Kasumi-1 (cell line): Measurements from ENCODE around the gene HNRNPA1.
"Not testable (repeated sequence)": the region's sequence is repeated elsewhere in the genome, so short reads cannot be mapped to it uniquely, and the experiment has no call there.

ENCODE experiments used
- DNase-seq, 2 experiments: peaks; one replicate each; lab custom pipeline; 2025; lab: John Stamatoyannopoulos, UW

HNRNPA1 gene

GRCh38 chr12:54280468-54281260 lies at the start of gene HNRNPA1:
TSS of gene HNRNPA1 (plus strand) at chr12:54280726. CDS start at chr12:54280808, 82 bp downstream.
- peak; percentile 99 for DNase-seq

DNA sequence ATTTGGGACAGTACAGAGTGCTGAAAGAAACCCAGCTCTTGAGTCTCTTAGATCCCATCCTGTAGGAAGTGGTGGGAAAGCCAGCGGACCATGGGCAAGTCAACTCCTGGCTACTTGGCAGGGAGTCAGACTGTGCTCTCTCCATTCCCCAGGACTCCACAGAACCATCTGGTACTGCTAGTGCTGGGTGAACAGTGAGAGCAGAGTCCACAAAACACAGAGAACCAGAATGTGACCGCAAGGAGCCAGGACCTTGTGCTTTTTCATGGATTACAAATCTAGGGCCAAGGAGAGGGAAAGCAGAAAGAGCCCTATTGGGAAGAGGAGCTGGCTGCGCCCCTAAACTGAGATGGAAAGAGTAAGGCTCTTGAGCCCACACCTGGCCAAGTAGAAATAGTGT lies 49.3 kb upstream of the HNRNPA1 start:
- DNase-seq, result not testable (repeated sequence)

GRCh38 chr12:54232790-54233189 lies 47.7 kb upstream of the HNRNPA1 start:
- DNase-seq, result peak in 1 of 2 experiments; percentile 12

DNA sequence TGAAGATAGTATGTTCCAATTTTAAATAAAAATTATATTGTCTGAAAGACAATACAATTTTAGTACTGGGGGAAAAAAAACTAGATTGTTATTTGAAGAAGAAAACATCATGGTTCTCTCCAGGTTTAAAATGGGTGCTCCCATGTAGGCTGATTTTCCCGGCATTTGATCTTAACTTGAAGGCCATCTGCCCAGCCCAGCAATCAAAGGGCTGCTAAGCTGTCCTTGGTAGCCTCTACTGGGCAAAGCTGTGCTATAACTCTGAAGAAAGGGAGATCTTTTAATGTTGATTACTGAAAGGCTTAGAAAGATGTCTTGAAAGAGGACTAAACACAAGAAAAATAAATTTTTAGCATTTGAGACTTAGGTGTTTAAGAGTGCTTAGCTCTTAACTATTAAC lies 42.0 kb upstream of the HNRNPA1 start:
- no peak for DNase-seq

DNA sequence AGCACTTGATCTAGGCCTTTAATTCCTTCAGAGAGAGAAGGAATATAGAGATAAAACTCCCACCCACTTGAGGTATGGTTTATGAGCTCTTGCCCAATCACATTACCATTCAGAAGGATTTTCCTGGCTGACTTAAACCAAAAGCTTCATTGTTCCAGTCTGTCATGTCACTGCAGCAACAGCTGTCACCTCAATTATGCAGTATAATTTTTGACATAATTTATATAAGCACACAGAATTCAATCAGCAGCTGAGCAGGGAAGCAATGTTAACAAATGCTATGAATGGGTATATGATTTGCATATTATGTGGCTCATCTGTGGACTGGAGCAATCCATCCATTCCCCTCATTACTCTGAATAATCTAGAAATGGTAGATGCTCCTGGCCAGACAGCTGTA lies 40.9 kb upstream of the HNRNPA1 start:
- no peak for DNase-seq

DNA sequence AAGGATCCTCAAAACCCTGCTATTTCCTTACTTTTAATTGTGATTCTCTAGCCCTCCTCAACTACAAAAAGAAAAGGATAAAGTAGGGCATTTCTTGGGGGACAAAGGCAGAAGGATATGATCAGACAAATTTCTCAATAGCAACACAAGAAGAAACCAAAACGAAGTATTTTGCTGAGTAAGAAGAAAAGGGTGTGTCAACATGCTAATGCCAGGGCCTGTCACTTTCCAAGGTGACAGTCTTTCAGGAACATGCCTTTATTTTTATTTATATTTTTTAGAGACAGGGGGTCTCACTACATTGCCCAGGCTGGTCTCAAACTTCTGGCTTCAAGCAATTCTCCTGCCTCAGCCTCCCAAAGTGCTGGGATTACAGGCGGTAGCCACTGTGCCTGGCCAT lies 40.4 kb upstream of the HNRNPA1 start:
- DNase-seq, result no peak

- DNase-seq, result no peak
These were observed 39.4 kb upstream of the HNRNPA1 start for GRCh38 chr12:54240971-54241588.

DNA sequence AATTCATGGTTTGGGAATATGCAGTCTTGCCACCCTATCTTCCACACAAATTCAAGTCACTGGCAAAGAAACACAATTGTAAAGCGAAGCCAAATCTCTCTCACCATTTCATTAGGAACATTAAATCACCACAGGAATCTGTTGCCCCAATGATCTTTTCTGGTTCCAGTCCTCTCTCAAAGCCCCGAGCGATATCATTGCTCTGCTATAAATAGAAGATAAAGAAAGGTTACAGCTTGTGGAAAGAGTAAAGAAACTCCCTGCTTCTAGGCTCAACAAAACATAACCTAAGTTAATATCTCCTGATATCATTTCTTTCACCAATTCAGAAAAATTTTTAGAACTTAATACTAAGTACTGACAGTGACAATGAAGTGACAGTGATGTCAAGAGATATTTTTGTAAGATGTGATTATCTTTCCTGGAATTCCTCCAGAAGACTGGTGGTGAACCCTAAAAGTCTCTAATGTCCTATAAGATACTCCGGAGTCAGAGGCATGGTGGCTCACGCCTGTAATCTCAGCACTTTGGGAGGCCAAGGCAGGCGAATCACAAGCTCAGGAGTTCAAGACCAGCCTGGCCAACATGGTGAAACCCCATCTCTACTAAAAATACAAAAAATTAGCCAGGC lies 34.4 kb upstream of the HNRNPA1 start:
- no peak for DNase-seq

- no peak for DNase-seq
These were observed 31.0 kb upstream of the HNRNPA1 start for GRCh38 chr12:54249489-54249888.

GRCh38 chr12:54251667-54252284 lies 28.8 kb upstream of the HNRNPA1 start:
- peak; percentile 61 to 79 for DNase-seq

GRCh38 chr12:54253240-54253639 lies 27.3 kb upstream of the HNRNPA1 start:
- DNase-seq, result no peak

DNA sequence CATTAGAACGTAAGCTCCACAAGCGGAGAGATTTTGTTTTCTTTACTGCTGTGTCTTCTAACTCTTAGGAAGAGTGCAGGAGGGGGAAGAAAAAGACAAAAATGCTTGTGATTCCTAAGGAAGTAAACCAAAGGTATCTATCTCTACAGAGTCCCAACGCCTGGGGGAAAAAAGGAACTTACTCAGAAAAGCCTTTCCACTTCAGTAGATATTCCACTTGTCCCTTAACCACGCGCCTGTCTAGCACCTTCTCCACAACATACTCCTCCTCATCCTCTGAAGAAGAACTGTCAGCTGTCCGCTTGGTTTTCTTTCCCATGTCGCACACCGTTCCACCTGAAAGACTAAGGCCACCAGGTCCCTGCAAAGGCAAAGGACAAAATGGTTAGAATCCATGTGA lies 23.2 kb upstream of the HNRNPA1 start:
- no peak for DNase-seq

DNA sequence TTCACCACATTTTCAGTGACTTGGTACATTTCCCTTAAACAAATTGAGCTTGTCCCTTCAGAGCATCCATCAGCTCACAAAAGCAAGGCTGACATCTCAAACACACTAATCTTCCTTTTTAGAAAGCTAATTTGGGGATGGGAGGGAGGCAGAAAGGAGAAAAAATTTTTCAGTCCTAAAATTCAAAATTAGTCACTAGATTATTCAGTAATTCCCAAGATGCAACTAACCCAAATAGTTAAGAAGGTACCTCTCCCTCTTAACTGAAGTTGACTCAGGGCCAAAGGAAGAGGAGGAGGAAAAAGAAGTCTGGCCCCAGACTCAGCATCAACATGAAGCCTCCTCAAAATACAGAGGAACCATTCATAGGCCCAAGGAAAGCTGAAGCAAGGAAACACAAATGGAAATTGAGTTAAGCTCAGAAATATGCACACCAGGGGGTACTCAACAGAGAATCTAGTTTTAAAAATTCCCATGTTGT lies 22.3 kb upstream of the HNRNPA1 start:
- DNase-seq, result no peak

DNA sequence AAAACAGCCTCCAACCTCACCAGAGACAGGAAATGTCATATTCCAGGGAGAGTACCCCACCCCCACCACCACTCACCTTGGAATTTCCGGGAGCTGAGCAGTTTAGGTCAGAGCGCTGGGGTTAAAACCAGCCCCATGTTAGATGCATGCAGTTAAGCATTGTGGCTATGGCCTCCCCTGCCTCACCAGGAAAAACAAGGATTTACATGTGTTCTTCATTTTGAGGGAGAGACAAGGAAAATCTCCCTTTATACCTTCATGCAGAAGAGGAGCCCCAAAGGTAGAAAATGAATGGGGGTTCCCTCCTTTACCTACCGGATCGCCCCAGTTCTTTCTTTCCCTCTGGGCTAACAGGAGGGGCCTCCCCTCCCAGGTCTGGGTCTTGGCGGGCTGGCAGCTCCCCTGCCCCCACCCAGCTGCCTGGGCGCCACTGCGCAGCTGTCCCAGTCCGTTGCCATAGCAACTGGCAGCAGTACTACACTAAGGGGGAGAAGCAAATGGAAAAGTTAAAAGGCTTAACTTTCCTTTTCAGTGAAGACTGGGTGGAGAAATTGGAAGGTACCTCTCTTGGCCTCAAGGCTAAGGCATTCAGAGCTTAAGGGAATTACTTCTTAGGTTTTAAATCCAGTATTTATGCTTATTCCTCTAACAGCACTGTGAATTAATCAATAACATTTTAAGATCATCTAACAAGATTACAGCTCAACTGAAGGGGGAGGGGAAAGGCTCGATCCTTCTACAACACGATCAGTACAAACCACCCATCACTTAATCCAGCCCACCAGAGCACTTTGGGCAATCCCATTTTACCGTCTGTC lies 21.1 kb upstream of the HNRNPA1 start:
- peak; percentile 31 to 41 for DNase-seq

DNA sequence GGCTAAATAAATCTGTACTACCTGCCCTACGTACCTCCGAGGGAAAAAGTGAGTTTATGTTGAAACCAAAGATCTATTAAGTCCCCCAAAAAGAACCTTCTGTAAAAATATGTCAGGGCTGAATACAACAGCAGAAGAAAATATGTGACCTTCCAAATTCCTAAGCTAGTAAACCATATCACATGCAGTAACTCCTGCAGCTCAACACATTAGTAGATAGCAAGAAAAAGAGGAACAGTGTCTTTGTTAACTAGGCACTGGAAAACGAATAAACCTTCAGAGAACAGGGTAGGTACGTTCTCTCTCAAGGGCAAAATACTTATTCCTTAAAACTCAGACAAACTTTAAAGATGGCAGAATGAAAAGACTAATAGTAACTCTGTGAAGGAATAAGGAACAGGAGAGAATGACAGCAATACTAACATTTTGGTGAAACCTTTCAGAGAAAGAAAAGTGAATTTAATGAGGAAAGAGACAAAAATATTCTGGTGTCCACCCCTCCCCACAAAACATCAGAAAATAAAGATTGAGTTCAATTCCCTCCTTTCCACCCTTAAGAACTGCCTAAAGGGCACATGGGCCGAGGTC lies 18.6 kb upstream of the HNRNPA1 start:
- peak; percentile 48 to 59 for DNase-seq

- DNase-seq, result no peak
These were observed 18.1 kb upstream of the HNRNPA1 start for GRCh38 chr12:54262403-54262925.

- no peak for DNase-seq
These were observed 15.1 kb upstream of the HNRNPA1 start for GRCh38 chr12:54265364-54265812.

GRCh38 chr12:54266852-54267251 lies 13.7 kb upstream of the HNRNPA1 start:
- no peak for DNase-seq

DNA sequence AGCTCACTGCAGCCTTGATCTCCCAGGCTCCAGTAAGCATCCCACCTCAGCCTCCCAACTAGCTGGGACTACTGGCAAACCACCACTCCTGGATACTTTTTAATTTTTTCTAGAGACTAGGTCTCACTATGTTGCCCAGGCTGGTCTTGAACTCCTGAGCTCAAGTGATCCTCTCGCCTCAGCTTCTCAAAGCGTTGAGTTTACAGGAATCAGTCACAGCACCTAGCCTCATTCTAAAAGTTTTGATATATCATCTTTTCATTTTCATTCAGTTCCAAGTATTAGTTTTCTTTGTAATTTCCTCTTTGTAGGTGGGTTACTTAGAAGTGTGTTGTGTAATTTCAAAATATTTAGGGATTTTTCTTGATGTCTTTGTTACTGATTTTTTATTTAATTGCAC lies 10.2 kb upstream of the HNRNPA1 start:
- DNase-seq, result no peak

- DNase-seq, result no peak
These were observed 8.3 kb upstream of the HNRNPA1 start for GRCh38 chr12:54272214-54272613.

- DNase-seq, result no peak
These were observed 6.5 kb upstream of the HNRNPA1 start for GRCh38 chr12:54273981-54274380.
